SIG-M5 (cell line): ENCODE measurements around the gene DGKD.

Experiments
- DNase-seq: peaks from one replicate; lab custom pipeline; 2025; lab: John Stamatoyannopoulos, UW

DGKD gene

DNA sequence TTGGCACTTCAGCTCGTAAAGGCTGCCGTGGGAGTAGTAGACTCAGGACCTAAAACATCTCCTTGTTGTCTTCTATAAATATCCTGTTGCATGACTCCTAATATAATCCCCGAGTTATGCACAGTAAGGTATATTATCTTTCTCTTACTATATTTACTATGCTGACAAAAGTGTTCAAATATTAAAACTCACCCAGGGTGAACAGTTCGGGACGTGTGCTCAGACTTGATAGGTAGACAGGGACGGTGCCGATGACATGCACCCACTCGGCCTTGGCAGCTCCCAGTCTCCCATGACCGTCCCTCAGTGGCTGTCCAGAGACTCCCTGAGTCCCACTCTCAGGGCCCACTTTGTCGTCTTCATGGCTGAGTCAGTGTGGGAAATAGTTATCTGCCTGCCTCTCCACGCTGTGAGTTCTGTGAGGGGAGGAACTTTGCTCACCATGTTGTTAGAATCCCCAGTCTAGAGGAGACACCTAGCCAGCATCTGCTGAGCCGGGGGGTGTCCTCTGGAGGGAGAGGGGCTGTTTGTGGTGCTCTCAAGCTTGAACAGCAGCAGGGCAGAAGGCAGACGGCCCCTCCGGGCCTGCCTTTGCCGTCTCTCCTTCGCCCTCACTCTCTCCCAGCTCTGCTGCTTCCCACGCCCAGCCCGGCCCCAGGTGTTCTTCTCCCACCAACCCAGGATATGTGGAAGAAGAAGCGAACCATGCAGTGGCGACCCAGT is 75.0 kb downstream of the DGKD start:
- DNase-seq, result no peak

DNA sequence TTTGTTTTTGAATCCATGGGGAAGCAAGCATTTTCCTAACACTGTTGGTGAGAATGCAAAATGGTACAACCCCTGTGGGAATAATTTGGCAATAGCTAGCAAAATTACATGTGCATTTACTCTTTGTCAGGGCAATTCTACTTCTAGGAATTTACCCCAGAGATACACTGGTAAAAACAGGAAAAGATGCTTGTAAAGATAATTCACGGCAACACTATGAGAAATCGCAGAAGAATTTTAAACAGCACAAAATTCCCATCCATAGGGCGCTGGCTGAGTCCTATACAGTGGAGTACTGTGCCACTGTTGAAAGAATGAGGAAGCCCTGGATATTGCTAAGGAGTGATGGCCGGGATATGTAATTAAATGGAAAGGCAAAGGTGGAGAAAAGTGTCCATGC is 75.8 kb downstream of the DGKD start:
- no peak for DNase-seq

DNA sequence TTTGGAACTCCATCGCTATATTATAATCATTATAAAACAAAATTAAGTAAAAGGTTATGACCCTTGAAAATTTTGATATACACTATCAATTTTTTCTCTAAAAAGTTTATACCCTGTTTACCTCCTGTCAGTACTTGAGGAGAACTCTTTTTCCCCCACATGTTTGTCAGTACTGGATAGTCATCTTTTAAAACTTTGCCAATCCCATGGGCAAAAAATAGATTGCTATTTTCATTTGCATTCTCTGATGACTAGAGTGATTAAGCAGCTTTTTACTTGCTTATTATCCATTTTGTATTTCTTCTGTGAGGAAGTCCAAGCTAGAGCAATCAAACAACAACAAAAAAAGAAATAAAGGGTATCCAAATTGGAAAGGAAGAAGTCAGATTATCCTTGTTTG is 76.4 kb downstream of the DGKD start:
- DNase-seq, result no peak

DNA sequence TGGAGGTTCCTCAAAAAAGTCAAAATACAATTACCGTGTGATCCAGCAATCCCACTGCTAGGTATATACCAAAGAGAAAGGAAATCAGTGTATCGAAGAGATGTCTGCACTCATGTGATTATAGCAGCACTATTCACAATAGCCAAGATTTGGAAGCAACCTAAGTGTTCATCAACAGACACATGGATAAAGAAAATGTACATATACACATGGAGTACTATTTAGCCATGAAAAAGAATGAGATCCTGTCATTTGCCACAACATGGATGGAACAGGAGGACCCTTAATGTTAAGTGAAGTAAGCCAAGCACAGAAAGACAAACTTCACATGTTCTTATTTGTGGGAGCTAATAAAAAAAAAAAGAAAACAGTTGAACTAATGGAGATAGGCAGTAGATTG is 78.7 kb downstream of the DGKD start:
- no peak for DNase-seq

DNA sequence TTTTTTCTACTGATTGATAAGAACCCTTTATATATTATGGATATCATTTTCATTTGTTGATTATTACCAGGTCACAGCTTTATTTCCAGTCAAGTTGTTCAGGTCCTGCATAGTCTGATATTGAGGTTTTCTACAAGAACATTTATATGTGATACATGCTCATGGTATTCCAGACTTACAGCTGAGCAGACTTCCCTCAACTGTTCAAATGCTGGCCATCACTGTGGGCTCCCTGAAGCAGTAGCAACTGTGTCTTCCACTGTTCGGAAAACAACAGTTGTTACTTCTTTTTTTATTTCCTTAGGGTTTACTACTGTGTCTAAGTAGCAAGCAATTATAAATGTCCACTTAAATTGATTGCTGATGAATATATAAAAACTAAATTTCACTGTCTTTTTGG is 79.5 kb downstream of the DGKD start:
- DNase-seq, result no peak

DNA sequence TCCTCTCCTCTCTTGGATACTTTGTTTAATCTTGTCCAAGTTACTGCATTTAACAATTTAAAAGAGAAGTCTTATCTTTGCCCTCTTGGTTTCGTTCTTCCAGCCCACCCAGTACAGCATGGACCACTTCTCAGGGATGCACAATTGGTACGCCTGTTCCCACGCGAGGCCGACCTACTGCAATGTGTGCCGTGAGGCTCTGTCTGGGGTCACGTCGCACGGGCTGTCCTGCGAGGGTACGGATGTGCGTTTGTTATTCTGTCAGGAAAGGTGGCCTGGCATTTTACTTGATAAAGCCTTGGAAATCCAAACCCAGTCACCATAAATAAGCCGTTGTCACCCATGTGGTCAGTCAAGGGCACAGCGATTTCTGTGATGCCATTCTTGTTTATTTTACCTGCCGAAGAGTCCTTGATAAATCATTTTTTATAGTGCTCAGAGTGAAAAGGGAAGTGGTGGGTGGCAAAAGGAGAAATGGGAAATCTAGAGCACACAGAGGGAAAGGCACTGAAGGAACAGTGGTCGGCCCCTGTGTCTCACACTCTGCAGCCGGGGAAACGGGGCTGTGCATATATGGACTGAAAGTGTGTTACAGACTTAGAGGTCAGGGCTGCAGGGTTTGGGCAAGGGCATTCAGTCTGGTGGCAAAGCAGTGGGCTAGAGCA is 80.5 kb downstream of the DGKD start:
- DNase-seq, result no peak

DNA sequence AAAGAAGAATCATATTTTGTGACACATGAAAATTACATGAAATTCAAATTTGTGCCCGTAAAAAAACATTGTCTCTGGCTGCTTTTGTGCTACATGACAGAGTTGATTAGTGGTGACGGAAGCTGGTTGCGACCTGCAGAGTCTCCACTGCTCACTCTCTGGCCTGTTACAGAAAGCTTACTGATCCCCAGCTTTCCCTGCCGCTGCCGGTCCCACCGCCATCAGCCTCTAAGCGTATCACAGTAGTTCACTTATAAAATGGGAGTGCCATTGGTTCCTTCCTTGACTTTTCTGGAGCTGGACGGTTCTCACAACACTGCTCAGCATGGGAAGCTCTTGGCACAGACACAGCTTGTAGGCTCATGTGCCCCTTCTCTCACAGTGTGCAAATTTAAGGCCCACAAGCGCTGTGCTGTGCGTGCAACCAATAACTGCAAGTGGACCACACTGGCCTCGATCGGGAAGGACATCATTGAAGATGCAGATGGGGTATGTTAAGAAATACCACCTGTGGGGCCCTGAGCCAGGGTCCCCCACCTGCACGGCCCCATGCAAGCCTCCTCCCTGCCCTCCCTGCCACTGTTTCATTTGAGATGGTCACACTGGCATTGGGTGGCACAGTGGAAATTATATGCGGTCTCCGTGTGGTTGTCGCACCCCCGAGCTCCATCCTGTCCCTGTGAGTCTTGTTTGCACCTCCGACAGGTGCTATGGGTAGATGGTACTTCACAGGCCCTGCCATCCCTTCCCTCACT is 81.3 kb downstream of the DGKD start:
- DNase-seq, result no peak

DNA sequence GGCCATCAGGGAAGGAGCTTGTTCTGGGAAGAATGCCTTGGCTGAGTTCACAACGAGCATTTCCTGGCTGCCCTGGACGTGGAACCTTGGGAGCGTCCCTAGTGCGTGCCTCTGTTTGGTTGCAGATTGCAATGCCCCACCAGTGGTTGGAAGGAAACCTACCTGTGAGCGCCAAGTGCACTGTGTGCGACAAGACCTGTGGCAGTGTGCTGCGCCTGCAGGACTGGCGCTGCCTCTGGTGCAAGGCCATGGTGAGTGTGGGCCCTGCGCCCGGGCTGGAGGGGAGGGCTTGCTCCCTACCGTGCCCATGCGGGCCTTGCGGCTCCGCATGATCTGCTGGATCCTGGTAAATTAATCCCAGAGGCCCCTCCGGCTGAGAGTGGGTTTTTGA is 81.9 kb downstream of the DGKD start:
- DNase-seq, result no peak

DNA sequence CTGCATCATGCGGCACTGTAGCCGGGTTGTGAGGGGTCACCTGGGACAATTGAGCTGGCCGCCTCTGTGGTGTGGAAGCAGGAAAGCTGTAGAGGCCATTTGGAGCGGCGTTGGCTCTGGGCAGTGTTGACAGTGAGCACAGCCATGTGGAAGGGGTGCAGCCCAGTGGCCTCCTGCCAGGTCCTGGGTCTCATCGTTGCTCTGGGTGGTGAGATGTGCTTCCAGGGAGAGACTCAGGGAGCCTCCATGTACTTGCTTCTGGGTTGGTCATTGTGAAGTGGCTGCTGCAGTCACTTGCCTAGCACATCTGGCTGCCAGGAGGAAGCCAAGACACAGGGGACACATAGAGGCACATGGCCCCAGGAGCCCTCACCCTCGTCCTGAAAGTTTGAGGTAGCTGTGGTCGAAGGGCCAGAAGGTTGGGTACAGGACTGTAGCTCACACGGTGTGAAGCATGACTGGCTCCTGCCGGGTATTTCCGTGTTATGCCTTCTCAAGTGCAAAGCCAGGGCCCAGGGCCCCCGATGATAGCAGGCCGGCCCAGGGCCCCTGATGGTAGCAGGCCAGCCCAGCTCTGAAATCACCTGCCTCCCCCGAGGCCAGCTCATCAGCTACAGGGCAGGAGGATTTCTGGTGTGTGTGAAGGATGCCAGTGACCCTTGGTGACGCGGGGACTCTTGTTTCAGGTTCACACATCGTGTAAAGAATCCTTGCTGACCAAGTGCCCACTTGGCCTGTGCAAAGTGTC is 82.6 kb downstream of the DGKD start:
- no peak for DNase-seq

DNA sequence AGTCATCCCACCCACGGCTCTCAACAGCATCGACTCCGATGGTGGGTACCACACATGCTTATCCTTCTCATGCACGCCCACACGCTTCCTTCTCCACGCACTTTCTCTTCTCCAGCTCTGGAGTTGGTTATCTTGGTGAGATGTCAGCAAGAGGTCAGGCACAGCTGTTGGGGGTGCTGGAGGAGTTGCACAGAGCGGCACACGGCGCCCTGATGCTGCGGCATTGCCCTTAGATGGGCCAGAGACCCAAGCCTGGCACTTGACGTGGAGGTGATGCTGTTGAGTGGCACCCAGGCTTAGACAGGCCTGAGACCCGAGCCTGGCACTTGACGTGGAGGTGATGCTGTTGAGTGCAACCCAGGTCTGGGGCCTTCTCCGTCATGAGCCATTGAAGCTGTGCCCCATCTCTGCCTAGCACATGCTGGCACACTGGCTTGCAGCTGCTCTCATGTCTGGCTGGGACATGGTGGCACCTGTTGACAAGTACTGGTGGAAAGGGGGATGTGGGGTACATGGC is 83.2 kb downstream of the DGKD start:
- no peak for DNase-seq

DNA sequence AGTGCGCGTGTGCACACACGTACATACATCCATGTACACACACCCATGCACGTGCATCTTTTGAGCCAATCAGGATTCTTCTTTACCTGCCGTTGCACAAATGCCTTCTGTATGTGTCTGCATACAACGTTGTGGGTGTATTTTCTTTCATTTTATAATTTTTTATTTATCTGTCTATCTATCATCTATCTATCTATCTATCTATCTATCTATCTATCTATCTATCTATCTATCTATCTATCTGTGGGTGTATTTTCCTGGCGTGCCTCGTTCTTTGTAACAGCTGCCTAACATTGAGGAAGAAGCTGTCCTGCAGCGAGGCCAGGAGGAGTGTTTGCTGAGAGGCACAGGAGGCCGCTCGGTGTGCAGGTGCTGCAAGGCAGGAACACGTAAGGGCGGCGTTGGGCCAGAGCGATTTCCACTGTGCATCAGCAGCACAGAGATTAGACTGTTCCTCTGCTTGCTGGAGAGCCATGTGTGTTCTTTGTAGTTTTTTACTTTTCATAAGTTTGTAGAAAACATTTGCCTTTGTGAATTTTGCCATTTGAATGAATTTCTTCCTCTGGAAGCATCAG is 84.4 kb downstream of the DGKD start:
- no peak for DNase-seq

DNA sequence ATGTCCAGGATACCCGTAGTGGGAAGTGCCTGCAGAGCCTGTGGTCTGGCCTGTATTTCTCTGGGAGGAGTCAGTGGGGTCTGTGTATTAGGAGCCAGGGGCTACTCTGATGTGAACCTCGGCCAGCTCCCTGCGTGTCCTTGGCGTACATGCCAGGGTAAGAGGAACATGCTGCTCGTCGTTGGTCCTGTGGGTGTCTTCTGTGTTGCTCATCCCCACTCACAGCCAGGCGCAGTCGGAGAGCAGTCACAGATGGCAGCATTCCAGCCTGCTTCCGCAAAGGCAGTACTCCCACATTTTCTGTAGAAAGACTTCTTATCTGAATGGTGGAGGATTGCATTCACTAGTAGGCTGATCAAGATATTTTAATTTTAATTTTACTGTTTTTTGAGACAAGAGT is 84.9 kb downstream of the DGKD start:
- no peak for DNase-seq

DNA sequence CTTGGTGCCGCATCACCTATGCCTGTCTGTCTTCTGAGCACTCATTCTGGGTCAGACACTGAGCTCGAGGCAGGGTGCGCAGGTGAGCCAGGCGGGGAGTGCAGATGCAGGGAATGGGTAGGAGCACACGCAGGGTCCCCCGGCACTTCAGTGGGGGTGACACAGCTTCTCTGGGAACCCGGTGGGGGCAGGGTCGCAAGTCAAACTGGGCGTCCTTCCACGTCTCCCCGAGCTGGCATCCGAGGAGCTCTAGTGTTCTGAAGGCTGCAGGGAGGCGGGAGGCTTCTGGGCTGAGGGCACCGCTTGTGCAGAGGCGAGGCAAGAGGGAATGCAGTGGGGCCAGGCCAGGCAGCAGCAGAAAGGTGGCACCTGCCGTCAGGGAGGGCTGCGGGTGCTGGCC is 86.0 kb downstream of the DGKD start:
- no peak for DNase-seq

DNA sequence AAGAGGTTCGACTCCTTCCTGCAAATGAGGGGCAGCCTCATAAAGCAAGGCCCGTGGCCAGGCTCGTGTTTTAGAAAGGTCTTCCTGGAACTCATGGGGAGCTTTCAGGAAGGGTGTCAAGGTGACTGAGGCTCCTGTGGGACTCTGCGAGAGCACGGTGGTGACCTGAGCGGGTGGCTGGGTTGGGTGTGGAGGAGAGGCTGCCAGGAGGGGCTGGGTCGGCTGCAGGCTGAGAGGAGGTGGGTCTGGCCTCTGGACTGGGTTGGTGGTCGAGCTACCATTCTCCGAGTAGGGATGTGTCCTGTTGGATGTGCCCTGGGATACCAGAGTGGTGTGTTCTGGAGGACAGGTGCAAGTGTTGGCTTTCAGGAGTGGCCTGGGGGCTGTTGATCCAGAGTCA is 86.4 kb downstream of the DGKD start:
- DNase-seq, result no peak

DNA sequence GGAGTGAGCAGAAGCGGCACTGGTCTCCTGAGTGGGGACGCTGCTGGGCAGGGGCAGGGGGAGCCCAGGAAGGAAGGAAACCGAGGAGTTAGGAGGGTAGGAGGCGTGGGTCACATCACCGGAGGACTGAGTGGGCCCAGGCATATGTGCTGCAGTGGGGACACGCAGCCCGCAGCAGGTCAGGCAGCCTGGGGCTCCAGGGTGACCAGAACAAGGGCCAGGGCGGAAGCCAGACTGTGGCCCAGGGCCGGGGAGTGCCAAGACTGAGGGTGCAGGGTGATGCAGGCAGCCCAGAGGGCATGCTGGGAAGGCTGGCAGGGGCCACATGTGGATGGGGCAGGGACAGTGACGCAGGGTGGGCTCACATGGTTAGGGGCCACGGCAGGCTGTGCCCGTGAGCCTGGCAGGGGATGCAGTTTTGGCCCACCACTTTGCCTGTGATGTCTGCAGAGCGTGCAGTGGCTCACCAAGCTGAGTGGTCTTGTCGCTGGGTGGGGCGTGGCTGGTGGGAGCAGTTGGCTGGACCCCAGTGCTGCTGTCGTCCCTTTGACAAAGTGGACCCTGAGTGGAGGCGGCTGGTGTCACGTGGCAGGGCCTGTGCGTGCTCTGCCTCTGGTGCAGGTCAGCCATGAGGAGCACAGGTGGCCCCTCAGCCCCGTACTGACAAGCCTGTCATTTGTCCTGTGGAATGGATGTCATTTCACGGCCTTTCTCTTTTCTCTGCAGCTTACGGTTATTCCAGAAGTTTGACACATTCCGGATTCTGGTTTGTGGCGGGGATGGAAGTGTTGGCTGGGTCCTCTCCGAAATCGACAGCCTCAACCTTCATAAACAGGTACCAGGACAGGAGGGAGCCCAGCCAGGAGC is 87.1 kb downstream of the DGKD start:
- DNase-seq, result no peak

DNA sequence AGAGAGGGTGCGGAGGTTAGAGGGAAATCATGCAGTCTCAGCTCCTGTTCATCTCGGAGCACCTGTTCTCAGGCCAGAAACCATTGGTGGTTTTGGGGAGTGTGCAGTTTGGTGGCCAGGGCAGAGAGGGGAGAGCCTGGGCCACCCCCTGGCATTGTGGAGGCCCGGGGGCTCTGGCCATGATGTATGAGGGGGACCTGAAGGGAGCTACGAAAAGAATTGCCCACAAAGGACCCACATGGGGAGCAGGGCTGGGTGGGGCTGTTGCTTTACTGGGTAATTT is 87.7 kb downstream of the DGKD start:
- no peak for DNase-seq

DNA sequence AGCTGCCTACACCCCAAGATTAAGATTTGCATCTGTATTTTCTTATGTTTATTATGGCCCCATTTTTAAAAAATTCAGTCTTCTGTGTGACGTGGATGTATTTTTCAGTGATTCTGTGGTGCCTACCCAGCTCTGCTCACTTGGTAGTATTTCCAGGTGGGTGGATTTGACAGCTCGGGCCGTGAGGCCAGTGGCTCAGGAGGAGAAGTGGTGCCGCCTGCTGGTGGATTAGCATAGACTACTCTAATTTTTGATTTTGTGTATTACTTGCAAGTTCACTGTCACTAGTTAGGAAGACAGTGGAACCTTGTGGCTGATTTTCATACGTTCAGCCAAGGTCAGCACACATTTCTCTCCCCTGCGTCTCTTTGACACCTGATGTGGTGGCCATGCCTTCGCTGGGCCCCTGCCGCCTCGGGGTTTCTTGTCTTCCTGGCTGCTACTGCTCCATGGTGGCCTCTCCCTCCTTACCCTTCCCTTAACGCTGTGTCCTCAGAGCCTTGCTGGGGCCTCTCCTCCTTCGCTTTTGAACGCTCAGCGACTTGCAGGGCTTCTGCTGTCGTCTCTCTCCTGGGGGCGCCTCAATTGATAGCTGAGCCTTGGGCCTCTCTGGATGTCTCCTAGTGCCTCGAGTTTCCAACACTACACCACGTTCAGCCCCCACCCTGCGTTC is 89.4 kb downstream of the DGKD start:
- DNase-seq, result no peak

DNA sequence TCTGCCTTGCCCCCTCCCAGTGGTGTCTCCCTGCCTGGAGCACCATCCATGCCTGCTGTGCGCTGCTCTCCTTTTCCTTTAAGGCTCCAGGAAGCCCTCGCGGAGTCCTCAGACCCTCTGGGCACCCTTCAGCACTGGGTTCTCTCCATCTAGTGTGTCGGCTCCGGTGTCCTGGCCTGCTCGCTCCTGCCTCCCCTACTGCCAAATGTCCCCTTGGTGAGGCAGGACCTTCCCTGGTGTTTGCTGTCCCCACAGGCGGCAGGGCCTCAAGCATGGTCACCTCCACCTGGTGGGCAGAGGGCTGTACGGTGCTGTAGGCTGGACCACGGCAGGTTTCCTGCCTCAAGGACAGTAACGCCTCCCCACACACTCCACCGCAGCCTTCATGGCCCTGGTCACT is 90.2 kb downstream of the DGKD start:
- DNase-seq, result no peak

DNA sequence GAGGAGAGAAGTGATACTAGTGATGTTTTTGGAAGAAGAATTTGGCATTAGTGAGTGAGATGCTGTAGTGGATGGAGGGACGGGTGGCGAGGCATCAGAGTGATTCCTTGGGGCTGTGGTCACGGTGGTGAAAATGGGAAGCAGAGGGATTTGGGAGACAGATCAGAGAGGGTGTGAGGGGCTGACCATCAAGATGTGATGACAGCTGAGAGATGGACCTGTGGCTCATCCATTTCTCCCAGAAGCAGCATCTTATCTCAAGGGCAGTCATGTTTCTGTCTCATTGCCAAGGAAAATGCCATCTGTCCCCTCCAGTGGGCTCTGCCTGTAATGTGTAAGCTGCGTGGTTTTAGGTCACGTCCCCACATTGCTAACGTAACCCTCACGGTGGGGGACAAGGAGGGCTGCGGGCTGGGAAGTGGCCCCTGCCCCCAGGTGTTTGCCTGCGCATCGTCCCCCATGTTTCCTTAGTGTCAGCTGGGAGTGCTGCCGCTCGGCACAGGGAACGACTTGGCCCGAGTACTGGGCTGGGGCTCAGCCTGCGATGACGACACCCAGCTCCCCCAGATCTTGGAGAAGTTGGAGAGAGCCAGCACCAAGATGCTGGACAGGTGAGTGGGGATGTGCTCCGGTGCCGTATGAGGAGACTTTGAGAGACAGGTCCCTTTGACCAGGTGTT is 91.0 kb downstream of the DGKD start:
- DNase-seq, result no peak

DNA sequence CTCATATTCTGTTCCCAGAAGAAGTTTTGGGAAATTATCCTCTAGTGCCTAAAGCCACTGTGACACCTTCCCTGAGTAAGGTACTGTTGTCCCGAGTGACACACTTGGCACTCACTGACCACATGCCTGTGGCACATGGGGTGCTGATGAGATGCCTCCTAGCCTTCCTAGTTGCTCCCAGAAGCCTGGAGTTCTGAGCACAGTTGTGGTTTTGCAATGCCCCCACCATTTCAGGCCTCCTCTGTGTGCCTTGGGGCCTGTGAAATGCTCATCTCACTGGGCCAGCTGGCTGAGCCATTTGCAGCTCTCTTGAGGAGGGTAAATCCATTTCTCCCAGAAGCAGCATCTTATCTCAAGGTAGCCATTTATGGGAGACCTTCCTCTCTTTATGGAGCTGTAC is 91.8 kb downstream of the DGKD start:
- DNase-seq, result no peak
